GM19023 (cell line): ENCODE data around the gene SMPD2.

Experiments used
- ATAC-seq: cut with Tn5 transposase; IDR thresholded peaks from one replicate; pipeline ENCODE4 v1.9.1; 2021; ENCODE audit warnings: mild to moderate bottlenecking, moderate library complexity; ENCODE audit not compliant: unreplicated experiment

Gene SMPD2

DNA sequence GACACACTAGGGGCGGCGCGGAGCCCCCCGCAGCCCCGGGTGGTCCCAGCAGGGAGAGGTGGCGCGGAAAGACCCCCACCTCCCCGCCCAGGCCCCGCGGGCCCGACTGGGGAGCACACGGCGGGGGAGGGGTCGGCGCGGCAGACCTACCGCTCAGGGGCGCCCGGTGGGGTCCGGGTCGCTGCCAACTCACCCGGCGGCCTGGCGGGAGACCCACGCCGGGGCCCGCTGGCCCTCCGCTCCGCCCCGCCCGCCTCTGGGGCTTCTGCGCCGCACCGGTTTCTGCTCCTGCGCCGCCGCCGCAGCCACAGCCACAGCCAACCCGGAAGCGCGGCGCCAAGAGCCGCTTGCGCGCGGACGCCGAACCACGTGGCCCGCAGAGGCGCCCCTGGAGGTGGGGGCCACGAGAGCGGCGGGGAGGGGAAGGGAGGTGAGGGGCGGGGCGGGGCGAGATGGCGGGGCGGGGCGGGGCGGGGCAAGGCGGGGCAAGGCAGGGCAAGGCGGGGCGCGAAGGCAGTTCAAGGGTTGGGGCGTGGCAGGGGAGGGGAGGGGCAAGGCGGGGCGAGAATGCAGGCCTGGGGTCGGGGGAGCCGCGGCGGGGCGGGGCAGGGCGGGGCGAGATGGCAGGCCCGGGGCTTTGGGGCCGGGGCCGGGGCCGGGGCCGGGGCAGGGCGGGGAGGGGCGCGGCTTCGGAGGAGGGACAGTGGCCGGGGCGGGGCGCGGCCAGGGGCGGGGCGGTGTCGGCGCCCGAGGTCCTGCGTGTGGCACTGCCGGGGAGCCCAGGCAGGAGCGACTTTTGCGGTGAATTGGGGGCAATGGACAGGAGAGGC, 42.6 kb downstream of the SMPD2 start, which contains the start of gene ZBTB24:
TSS of gene ZBTB24 (minus strand) at position 315 of the 830 bp plus-strand sequence. CDS start 1,193 bp downstream, outside the sequence.
- peak; percentile 95 for ATAC-seq

GRCh38 chr6:109483735-109484057, 43.2 kb downstream of the SMPD2 start:
- ATAC-seq = no peak

DNA sequence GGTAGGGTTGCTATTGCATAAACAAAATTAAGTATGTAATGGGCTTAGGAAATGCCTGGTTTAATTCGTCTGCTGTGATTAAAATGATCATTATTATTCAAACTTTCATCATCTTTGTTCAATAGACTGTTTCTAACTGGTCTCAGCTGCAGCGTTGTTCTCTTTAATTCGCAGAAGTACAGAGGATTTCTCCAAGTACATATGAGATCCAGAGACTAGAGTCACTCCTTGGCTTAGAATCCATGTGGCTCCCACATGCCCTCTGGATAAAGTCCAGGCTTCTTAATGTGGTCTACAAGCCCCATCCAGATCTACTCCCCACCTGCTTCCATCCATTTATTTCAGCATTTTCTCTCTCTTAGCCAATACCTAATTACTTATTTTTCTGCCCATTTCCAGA, 43.6 kb downstream of the SMPD2 start:
- no peak for ATAC-seq

- ATAC-seq = no peak
Observed at GRCh38 chr6:109485266-109485935, 44.9 kb downstream of the SMPD2 start.

- ATAC-seq = no peak
Observed at GRCh38 chr6:109486068-109486467, 45.5 kb downstream of the SMPD2 start.

DNA sequence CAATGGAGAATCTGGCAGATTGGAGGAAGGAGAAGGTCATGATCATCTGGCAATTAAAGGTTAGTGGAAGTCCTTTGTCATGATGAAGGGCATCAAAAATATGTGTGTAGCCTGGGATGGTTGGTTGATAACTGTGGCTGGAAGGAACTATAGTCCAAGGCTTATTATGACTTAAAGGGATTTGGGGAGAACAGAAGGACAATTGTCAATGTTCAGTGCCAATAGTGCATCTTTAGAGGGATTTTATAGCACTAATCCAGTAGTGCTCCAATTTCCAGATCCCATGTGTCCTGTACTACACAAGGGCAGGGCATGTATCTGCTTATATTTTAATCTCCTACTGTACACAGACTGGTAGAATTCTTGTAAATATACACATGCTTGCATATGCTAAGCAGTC, 47.5 kb downstream of the SMPD2 start:
- ATAC-seq = no peak

GRCh38 chr6:109490713-109491112, 50.2 kb downstream of the SMPD2 start:
- ATAC-seq = no peak

GRCh38 chr6:109491207-109491938, 50.8 kb downstream of the SMPD2 start:
- ATAC-seq = no peak
